ENCODE measurements around the gene TNNI3K.

The TNNI3K gene

DNA sequence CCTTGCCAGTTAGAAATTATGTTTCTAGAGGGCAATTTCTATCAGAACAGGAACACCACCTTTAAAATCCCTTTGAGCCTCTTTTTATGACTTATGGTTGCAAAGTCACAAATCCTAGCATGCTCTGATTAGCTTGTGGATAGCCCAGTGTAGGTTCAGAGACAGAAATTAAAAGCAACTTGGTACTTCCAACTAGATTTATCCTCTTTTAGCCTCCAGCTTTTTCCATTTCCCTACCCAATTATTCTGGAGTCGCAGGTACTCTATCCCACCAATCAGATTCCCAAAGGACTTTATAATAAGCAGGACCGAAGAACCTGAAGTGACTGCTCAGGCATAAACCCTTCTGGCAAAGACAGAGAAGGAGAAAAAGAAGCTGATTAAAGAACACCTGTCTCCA lies 310.6 kb downstream of the TNNI3K start:
- no peak for DNase-seq (ENCODE audit: low read depth in 2 of 3, low spot score in 2 of 3)

DNA sequence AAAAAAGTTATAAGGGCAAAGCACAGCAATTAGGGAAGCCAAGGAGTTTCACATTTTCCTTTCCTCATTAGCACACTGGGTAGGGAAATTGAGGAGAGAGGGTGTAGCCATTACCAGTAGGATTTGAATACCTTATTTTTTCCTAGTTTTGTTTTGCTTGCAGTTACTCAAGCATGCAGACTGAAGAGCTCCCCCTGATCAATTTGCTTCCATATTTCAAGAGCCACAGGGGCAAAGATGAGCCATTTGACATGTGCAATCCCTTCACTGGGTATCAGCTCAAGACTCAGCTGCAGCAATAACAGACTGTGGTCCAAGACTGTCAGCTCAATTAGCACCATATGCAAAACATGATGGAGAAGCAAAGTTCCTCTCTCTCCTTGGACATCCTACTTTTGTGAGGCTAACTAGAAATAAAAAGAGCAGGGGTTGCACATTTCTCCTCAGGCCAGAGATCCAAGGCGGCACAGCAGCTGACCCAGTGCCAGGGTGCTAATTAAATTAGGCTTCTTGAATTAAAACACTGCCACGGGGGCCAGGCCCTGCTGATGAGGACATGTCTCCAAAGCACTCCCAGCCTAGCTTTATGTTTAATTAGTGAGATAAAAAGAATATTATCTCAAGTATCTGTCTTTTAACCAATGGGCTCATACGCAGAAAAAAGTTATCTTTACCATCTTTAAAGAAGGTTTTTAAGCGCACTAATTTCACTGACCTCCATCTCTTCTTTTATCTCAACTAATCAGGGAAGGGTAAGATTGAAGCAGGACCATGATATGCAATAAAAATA lies 314.0 kb downstream of the TNNI3K start:
- DNase-seq (ENCODE audit: low read depth in 2 of 3, low spot score in 2 of 3), result no peak

DNA sequence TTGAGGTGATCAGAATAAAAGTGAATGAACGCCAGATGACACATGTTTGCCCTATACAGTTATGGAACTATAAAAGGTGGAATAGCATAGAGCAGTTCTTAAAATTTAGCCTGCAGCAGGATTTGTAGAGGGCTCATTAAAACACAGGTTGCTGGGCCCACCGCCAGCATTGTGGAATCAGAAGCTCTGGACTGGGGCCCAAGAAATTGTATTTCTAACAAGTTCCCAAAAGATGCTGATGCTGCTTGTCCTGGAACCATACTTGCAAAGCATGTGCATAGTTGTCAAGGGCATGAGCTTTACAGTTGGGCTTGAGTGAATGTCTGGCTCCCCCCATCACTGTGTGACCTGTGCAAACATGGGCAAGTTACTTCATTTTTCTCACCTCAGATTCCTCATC lies 314.7 kb downstream of the TNNI3K start:
- no peak for DNase-seq (ENCODE audit: low read depth in 2 of 3, low spot score in 2 of 3)

DNA sequence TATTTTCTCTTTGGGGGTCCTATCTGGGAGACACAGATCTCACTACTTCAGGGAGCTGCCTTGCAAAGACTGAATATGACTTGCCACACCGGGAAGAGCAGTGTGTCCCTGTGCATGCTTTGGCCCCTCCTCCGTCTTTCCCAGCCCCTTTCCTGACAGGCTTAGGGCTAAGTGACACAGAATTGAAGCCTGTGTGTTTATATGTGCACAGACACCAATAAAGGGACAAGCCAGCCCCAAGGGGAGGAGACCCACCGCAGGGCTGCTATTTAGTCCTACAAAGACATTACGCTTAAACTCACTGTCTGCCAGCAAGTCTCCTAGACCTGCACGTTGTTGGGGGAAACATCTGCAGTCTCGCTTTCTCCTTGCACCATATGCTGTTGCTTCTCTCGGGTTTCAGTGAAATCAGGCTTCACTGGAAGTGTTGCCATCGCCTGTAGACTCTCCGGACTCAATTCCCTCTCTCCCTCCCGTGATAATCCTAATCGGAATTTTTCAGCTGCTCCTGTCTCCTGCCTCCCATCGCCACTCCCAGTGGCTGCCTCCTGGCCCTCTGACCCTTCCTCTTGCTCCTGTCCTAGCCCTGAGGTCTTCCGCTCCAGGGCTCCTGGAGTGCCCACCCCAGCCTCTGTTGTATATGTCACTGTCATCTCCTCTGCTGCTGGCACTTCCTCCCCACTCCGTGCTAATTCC lies 335.8 kb downstream of the TNNI3K start:
- DNase-seq (ENCODE audit: low read depth in 2 of 3, low spot score in 2 of 3), result no peak

DNA sequence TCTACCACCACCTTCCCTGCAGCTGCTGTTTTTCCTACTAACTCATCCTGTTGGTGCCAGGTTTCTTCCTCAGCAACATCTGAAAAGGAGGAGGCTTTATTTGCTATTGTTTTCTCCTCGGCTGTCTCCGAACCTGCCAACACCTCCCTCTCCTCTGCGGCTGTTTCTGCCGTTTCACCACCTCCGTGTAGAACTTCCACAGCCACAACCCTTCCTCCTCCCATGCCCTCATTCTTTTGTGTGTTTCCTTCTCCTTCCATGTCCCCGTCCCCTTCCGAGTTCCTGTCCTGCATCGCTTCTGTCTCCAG lies 336.3 kb downstream of the TNNI3K start:
- DNase-seq (ENCODE audit: low read depth in 2 of 3, low spot score in 2 of 3), result no peak

DNA sequence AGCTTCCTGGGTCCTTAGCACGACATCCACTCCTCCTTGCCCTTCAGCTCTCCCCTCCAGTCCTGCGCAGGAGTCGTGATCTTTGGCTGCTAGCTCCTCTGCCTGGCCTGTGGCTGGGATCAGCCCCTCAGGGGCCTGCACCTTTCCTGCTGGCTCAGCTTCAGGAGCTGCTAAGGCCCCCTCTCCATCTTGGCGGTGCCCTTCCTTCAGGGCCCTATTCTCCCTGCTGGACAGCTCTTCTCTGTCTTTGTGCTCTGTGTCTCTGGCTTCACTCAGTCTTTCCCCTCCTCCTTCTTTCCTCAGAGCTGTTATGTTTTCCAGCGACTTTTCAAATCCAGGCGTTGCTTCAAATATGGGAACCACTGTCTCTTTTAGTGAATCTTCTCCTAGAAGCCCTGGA lies 336.7 kb downstream of the TNNI3K start:
- DNase-seq (ENCODE audit: low read depth in 2 of 3, low spot score in 2 of 3), result no peak

DNA sequence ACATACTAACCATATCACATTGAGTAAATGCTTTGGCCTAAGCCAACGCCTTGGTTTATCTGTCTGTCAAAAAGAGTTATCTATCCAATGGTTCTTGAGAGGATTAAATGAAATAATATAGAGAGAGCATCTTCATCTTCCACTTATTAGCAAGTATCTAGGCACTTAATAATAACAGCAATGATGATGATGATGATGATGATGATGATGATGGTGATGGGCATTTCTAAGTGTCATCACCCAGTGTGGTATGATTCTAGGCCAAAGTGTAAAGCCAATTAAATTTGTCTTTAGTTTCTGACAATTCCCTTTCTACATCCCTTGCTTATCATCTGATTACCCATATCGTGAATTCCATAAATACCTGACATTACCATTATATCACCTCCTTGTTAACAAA lies 342.9 kb downstream of the TNNI3K start:
- DNase-seq (ENCODE audit: low read depth in 2 of 3, low spot score in 2 of 3), result no peak

DNA sequence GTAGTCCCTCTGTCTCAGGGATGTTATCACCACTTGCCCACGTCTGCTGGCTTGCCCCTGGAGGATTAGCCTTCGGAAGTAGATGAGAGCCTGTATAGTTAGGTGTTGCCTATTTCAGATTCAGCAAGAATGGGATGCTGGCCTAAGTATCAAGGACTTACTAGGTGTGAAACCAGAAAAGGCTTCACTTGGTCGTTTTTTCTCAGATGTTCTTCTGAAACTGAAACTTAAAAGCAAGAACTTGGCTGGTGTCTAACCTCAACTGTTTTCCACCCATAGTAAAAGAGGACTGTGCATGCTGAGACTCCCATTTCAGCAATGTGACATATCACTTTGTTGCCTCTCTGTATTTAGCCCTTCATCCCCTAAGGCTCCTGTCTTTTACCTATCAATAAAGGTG lies 344.2 kb downstream of the TNNI3K start:
- DNase-seq (ENCODE audit: low read depth in 2 of 3, low spot score in 2 of 3), result no peak

DNA sequence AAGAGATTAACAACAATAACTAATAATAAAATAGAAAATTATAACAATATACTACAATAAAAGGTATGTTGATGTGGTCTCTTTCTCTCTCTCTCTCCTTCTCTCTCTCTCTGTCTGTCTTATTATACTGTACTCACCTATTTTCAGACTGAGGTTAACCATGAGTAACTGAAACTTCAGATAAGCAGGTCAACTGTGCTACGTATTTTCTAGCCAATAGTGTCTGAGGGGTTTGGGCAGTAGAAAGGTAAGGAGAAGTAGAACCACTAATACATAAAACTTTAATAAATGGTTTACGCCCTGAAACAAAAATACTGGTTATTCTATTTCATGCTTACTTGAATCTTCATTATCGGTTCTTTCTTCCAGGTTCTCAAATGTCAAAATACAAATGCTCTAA lies 348.2 kb downstream of the TNNI3K start:
- DNase-seq (ENCODE audit: low read depth in 2 of 3, low spot score in 2 of 3), result no peak

DNA sequence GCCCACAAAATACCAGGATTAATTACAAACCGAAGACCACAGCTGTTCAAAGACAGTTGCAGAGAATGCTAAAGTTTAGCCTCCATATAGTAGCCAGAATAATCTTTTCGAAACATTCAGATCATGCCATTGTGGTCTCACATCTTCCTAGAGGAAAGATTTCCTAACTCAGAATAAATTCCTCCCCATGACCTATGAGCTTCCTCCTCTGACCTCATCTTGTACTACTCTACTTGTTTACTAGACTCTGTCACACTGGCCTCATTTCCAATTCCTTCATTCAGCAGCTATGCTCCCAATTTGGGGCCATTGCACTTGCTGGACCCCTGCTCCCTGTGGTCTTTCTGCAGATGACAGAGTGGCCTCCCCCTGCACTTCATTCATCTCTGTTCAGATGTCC lies 349.0 kb downstream of the TNNI3K start:
- DNase-seq (ENCODE audit: low read depth in 2 of 3, low spot score in 2 of 3), result no peak

DNA sequence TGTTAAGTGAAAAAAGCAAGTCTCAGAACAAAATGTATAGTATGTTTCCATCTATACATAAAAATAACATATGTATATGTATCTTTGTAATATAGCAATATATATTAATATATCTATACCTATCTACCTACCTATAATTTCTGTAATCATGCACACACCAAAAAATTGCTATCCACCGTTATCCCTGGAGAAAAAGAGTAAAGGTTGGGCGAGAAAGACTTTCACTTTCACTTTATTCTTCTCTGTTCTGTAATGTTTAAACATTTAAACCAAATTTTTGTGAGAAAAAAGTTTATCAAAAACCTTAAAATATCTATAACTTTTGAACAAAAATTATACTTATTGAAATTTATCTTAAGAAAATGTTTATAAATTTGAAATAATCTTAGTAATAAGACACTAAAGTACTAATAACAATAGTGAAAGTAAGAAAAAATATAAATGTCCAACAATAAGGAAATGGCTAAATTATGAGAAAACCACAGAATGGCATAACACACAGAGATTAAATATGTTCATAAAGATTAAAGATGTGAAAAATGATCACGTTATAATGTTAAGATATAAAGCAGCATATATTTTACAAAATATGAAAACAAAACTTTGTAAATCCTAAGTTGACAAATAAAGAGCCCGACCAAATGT lies 351.2 kb downstream of the TNNI3K start:
- DNase-seq (ENCODE audit: low read depth in 2 of 3, low spot score in 2 of 3), result no peak

DNA sequence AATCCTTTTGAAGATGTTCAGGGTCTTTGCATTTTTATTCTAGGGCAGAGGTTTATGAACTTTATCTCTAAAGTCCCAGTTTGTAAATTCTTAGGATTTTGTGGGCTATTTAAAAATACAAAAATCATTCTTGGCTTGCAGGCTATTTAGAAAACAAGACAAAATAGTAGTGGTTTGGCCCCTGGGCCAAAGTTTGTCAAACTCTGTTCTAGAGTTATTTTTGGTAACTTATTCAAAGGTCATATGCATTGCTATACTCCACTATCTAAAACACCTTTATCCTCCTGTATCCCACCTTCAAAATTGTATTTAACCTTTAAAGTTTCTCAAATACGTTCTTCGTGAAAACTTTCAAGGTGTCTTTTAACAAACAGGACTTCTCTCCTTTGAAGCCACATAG lies 352.7 kb downstream of the TNNI3K start:
- DNase-seq (ENCODE audit: low read depth in 2 of 3, low spot score in 2 of 3), result no peak

DNA sequence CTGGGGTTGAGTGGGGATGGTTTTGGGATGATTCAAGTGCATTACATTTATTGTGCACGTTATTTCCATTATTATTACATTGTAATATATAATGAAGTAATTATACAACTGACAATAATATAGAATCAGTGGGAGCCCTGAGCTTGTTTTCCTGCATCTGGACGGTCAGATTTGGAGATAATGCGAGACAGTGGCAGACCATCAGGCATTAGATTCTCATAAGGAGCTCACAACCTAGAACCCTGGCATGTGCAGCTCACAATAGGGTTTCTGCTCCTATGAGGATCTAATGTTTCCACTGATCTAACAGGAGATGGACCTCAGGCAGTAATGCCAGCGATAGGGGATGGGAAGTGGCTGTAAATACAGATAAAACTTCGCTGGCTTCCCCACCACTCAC lies 355.1 kb downstream of the TNNI3K start:
- DNase-seq (ENCODE audit: low read depth in 2 of 3, low spot score in 2 of 3), result no peak

DNA sequence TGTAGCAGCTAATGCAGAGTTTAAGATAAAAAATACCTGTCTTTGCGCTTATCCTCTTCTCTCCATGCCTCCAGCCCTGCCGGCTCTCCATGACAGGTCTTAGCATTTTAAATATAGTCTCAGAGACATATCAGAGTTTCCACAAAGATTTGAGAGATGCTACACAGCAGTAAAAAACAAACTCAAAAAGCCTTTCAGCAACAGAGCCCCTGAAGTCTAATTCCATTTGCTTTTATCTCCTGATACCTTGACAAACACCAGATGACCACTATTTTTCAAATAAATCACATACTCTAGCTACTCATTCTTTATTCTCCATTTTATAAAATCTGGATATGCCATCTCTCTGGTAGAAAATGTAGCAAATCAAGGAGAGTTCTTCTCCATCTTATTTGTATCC lies 356.8 kb downstream of the TNNI3K start:
- no peak for DNase-seq (ENCODE audit: low read depth in 2 of 3, low spot score in 2 of 3)

DNA sequence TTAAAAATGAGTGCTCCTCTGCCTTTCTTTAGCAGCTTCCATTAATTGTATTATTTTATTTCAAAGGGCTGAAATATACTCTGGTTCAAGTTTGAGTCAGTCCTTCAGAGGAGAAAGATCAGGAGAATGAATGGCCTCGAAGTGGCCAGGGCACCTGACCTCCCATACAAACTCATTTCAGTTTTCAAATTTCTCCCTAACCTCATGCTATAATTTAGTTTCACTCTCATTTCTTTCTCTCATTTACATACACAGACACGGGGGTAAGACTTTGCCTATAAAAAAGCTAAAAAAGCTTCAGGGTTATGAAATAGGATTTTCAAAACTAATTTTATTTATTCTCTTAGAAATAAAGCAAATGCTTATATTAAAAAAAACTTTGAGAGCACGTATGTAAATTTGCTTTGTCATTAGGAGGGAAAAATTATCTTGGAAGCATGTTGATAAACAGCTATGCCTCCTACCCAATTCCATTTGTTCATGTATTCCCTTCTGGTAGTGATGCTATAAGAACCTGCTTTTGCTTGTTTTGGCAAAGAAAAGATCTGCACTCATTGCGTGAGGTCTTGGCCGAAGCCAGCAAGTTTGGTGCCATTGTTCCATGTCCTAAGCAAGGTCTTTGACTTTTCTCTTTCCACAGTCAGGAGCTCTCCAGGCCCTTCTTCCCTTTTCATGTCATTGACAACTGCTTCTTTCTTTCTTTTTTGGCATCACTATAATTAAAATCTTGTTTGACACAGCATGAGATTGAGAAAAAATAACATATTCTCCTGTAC lies 357.6 kb downstream of the TNNI3K start:
- DNase-seq (ENCODE audit: low read depth in 2 of 3, low spot score in 2 of 3), result no peak
